Adrenal gland (tissue), 12 donors: ENCODE results near the gene ADARB2. TPM values are rescaled to one million over a fixed set of nuclear protein-coding genes. Genes with fewer than 3 reads are reported as not detected.

Source experiments
- DNase-seq, 7 donors: peaks; one replicate each; pipeline ENCODE4 v3.0.0-alpha.2; 2019 to 2020
- H3K27ac ChIP-seq, 5 donors: fragments of 200-600 bp; sonication (generic) in 4 of 5; 1 replicate in 3 of 5; 2 replicates in 2 of 5; pipeline versions ENCODE4 v1.5.1 to v1.8.0; 2016 to 2020; ENCODE audit warnings: mild to moderate bottlenecking in 1 of 5
- H3K27me3 ChIP-seq: fragments of 200-600 bp; 2 replicates; pipeline ENCODE4 v1.8.0; 2021
- H3K36me3 ChIP-seq, 2 donors: fragments of 200-600 bp; replicated peaks in 1 of 2; 1 replicate in 1 of 2; 2 replicates in 1 of 2; pipeline versions ENCODE4 v1.5.1 to v1.8.0; 2018 to 2022
- H3K4me1 ChIP-seq, 2 donors: fragments of 200-600 bp; replicated peaks in 1 of 2; 1 replicate in 1 of 2; 2 replicates in 1 of 2; pipeline versions ENCODE4 v1.5.1 to v1.8.0; 2018 to 2021
- H3K4me3 ChIP-seq, 4 donors: fragments of 200-600 bp; sonication (generic) in 3 of 4; one replicate each; pipeline ENCODE4 v1.5.1; 2016 to 2018
- H3K9me3 ChIP-seq, 3 donors: fragments of 200-600 bp; sonication (generic) in 1 of 3; replicated peaks in 1 of 3; 1 replicate in 2 of 3; 2 replicates in 1 of 3; pipeline versions ENCODE4 v1.5.1 to v1.8.0; 2016 to 2021
- POLR2A ChIP-seq, 2 donors: fragments of 450-650 bp; IDR thresholded peaks; one replicate each; pipeline ENCODE4 v1.6.1; 2017; ENCODE audit warnings: antibody characterized with exemption in 2 of 2, mild to moderate bottlenecking in 2 of 2, moderate library complexity in 1 of 2
- WGBS, 4 donors: extraction: QIAGEN DNeasy Blood & Tissue Kit in 2 of 4; methylation state at CpG; one replicate each; pipeline versions ENCODE4 v1.1.5 to v1.1.7; 2013 to 2017; 5-methylcytosine and 5-hydroxymethylcytosine counted together
- intact Hi-C, 2 donors: fragments of 100-400 bp; cut with DNase I; formaldehyde crosslinking; loops; one replicate each; pipeline versions ENCODE4 v1.14.1 to v1.15.0; 2022 to 2023
- polyA plus RNA-seq, 3 donors: library from polyadenylated mRNA; stranded (reverse); fragments of 200-250 nt in 2 of 3; fragments of 350-450 nt in 1 of 3; fragmentation: Illumina TruSeq in 1 of 3; extraction: RNeasy Lipid Tissue Mini Kit (QIAGEN cat#74804) in 1 of 3; gene quantifications; one replicate each; pipeline ENCODE4 v1.2.3, GENCODE V29; 2013 to 2014
- total RNA-seq, 9 donors: library from RNA; depleted of rRNA in 4 of 9; stranded (reverse); fragments of >200 nt in 4 of 9; fragments of 120-200 nt in 1 of 9; fragmentation: NEBNext Ultra II Directional in 1 of 9; extraction: Animal tissue kit (Norgen Biotek cat#: 25700) in 1 of 9; gene quantifications; one replicate each; pipeline versions ENCODE4 v1.1.0 to v1.2.4, GENCODE V29; 2013 to 2023
- TF ChIP-seq, protein P1 (sequence below), 6 experiments: fragments of 450-650 bp in 4 of 6; fragments of 200-600 bp in 2 of 6; sonication (generic) in 1 of 6; IDR thresholded peaks; 1 replicate in 5 of 6; 2 replicates in 1 of 6; pipeline versions ENCODE4 v1.5.1 to v1.8.0; 2016 to 2021; ENCODE audit warnings: antibody characterized with exemption in 6 of 6, mild to moderate bottlenecking in 2 of 6, moderate library complexity in 1 of 6
- donor health status: healthy with polysubstance abuse.
- donor health status: Bipolar disorder and iron deficiency.
- donor health status: DM: yes; HTN: yes; CAD: no.
- donor health status: DM: no; HTN: no; CAD: no.
- donor health status: DM: no; HTN: no; CAD: no.
- donor health status: DM: yes; HTN: yes; CAD: no.

The ADARB2 gene
- total and polyA plus RNA-seq, 12 donors = 0.14 to 3.1 (median 0.91) TPM

DNA sequence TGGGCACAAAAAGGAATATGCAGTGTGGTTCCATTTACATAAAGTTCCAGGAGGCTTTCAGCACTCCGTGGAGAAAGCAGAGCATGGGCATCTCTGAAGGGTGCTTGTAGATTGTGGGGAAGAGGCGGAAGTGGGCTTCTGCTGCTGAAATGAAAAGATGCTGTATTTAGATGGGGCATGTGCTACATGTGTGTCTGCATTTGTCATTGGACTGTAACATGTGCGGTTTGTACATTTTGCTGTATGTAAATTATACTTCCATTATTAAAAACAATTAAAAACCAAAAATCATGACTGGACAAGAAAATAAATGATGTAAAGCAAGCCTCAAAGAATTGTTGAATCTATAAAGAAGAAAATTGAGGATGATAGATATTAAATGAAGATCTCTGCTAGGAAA is 347.1 kb downstream of the ADARB2 start:
- intact Hi-C loops = no loop called here
- 74 to 84% (median 78%) methylated on average over 3 of the region's 3 CpGs for WGBS, 4 donors
- no peak for TF ChIP-seq POLR2A (IDR thresholded peaks at IDR 0.05)
- TF ChIP-seq, protein P1, sequence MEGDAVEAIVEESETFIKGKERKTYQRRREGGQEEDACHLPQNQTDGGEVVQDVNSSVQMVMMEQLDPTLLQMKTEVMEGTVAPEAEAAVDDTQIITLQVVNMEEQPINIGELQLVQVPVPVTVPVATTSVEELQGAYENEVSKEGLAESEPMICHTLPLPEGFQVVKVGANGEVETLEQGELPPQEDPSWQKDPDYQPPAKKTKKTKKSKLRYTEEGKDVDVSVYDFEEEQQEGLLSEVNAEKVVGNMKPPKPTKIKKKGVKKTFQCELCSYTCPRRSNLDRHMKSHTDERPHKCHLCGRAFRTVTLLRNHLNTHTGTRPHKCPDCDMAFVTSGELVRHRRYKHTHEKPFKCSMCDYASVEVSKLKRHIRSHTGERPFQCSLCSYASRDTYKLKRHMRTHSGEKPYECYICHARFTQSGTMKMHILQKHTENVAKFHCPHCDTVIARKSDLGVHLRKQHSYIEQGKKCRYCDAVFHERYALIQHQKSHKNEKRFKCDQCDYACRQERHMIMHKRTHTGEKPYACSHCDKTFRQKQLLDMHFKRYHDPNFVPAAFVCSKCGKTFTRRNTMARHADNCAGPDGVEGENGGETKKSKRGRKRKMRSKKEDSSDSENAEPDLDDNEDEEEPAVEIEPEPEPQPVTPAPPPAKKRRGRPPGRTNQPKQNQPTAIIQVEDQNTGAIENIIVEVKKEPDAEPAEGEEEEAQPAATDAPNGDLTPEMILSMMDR (IDR thresholded peaks at IDR 0.05) = no peak
- Histone ChIP-seq H3K4me1 (no peaks in the 10 kb centered on the region), H3K27ac (no peak overlapping the region), H3K36me3 (no peaks in the 10 kb centered on the region), H3K9me3 (peaks cover 0 to 7% (median 0%) of the 10 kb centered on the region in 3 donors), H3K4me3 (no peak overlapping the region), H3K27me3 (no peaks in the 10 kb centered on the region)
- DNase-seq = no peak

DNA sequence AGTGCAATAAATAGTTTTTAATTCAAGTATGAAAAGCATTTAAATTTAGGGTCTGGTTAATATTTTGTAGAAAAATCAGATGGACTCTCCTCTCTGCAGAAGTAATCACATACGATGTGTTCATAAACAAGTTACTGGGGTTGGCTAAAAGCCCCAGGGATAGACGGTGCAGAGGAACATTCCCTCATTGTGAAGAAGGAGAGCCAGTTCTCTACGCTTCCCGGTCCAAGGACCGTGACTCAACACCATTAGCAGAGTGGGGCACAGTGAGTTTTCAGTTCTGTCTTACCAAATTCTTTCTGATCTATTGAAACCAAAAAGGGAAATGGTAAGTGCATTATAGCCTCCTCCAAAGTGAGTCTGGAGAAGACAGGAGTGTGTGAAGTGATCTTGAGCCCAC is 353.3 kb downstream of the ADARB2 start:
- intact Hi-C loops = no loop called here
- H3K27ac ChIP-seq = no peak overlapping the region
- TF ChIP-seq POLR2A (IDR thresholded peaks at IDR 0.05) = no peak
- TF ChIP-seq, protein P1 (IDR thresholded peaks at IDR 0.05) = no peak
- peaks cover 0 to 7% (median 0%) of the 10 kb centered on the region in 3 donors for H3K9me3 ChIP-seq
- DNase-seq = no peak
- H3K27me3 ChIP-seq = peaks cover 8% of the 10 kb centered on the region
- H3K4me1 ChIP-seq = no peaks in the 10 kb centered on the region
- no peak overlapping the region for H3K4me3 ChIP-seq
- WGBS, 4 donors = 76 to 87% (median 77%) methylated on average over 5 of the region's 5 CpGs
- H3K36me3 ChIP-seq = no peaks in the 10 kb centered on the region

DNA sequence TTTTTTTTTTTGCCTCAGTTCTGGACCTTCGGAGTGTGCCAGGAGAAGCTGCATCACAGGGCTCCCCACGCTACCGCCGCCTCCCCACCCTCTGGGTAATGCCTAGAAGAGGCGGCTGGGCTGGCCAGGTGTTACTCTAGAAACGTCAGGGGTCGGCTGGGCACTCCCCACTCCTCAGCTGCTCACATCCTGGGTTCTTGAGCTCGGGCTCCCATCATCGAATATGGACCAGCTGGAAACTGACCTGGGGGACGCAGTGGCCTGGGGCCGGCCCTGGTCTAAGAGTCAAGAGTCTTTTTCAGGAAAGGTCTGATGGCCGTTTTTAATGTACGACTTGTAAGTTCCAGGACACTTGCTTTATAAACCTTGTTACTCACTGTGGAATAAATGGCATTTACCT is 354.6 kb downstream of the ADARB2 start:
- Histone ChIP-seq H3K9me3 (peaks cover 0 to 7% (median 0%) of the 10 kb centered on the region in 3 donors), H3K36me3 (no peaks in the 10 kb centered on the region), H3K27me3 (peaks cover 14% of the 10 kb centered on the region), H3K27ac (no peak overlapping the region), H3K4me3 (no peak overlapping the region), H3K4me1 (no peaks in the 10 kb centered on the region)
- peak in 2 of 7 donors; percentile 7 to 44 for DNase-seq
- TF ChIP-seq POLR2A (IDR thresholded peaks at IDR 0.05) = no peak
- TF ChIP-seq, protein P1 (IDR thresholded peaks at IDR 0.05) = no peak
- intact Hi-C loops = no loop called here
- WGBS, 4 donors = 71 to 82% (median 74%) methylated on average over 12 to 13 of the region's 13 CpGs

DNA sequence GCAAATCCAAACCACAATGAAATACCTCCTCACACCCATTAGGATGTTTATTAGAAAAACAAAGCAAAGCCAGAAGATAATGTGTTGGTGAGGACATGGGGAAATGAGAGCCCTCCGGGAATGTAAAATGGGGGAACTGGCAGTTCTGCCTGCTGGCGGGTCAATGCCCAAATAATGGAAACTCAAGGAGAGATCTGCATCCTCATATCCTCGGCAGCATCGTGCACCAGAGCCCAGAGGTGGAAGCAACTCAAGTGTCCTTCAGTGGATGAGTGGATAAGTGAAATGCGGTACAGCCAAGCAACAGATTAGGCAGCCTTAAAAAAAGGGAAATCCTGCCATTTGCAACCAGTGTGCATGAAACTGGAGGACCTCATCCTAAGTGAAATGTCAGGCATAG is 356.0 kb downstream of the ADARB2 start:
- intact Hi-C loops = no loop called here
- Histone ChIP-seq H3K36me3 (no peaks in the 10 kb centered on the region), H3K27me3 (peaks cover 14% of the 10 kb centered on the region), H3K4me3 (no peak overlapping the region), H3K27ac (no peak overlapping the region), H3K4me1 (no peaks in the 10 kb centered on the region), H3K9me3 (peaks cover 0 to 6% (median 0%) of the 10 kb centered on the region in 3 donors)
- TF ChIP-seq, protein P1 (IDR thresholded peaks at IDR 0.05) = no peak
- no peak for TF ChIP-seq POLR2A (IDR thresholded peaks at IDR 0.05)
- DNase-seq = peak in 2 of 7 donors; percentile 3 to 17
- WGBS, 4 donors = 63 to 81% (median 73%) methylated on average over 5 of the region's 5 CpGs
